NCI-H446 treated with DMSO at 0.1 percent for 48 hours (cell line): ENCODE results near the gene ERFL.

ENCODE experiments used
- DNase-seq: peaks from one replicate; lab custom pipeline; 2025; lab: John Stamatoyannopoulos, UW

Gene ERFL

DNA sequence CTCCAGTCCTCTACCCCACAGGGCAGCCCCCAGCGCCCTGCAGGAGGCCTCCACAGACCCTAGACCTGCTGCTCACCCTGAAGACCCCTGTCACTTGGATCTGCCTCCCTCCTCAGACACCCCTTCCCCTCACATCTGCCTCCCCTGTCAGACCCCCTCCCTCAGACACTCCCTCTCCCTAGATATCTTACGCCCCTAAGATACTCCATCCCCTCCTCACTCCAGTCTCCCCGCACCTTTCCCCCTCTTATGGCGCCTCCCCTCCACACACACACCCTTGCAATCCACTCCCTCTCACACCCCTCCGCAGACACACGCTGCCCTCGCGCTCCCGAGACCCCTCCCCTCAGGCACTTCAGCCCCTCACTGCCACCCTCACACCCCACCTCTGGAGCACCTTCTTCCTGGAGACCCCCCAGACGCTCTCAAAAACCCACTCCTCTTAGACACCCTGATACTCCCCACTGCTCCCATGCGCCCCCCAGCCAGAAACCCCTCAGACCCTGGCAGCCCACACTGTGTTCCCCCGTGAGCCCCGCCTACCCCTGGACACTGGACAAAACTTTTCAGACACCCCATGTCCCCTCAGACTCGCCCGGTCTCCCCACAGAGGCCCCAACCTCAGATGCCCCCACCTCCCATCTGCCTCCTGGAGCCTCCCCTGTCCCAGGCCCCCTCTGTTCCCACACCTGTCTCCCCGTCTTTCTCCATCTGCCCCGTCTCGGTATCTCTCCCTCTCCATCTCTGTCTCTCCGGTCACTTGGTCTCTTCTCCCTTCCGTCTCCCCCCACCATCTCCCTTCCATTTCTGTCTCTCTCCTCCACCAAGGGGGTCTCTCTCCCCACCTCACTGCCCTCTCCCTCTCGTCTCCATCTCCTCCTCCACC lies 14.5 kb downstream of the ERFL start:
- no peak for DNase-seq

DNA sequence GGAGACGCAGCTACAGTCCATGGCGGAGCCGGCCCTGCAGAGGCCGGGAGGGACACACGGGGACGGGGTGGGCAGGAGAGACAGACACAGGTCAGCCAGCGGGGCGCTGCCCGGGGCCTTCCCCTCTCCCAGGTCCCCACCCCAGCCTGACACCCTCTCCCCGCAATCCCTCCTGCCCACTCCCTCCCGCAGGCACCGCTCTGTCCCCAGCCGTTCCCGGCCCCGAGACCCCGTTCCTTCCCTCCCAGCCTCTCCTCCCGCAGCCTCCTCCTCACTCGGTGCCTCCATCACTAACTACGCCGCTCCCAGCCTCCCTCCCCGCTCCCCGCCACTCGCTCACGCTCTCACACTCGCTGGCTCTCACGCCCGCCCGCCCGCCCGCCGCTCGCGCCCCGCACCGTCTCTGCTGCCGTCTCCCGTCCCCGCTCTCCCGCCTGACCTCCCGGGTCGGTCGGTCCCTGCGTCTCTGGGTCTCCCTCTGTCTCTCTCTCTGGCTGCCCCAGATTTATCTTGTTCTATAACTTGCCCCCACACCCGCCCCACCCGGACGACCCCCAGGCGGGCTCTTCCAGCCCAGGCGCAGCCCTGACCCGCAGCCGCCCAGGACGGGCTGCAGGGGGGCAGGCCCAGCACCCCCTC lies 15.2 kb downstream of the ERFL start:
- no peak for DNase-seq

- no peak for DNase-seq
These were observed 16.1 kb downstream of the ERFL start for GRCh38 chr19:41911889-41912731.

- no peak for DNase-seq
These were observed 17.0 kb downstream of the ERFL start for GRCh38 chr19:41910992-41911888.

GRCh38 chr19:41910240-41910991 lies 17.8 kb downstream of the ERFL start:
- DNase-seq = no peak

- no peak for DNase-seq
These were observed 18.5 kb downstream of the ERFL start for GRCh38 chr19:41909706-41910105.

DNA sequence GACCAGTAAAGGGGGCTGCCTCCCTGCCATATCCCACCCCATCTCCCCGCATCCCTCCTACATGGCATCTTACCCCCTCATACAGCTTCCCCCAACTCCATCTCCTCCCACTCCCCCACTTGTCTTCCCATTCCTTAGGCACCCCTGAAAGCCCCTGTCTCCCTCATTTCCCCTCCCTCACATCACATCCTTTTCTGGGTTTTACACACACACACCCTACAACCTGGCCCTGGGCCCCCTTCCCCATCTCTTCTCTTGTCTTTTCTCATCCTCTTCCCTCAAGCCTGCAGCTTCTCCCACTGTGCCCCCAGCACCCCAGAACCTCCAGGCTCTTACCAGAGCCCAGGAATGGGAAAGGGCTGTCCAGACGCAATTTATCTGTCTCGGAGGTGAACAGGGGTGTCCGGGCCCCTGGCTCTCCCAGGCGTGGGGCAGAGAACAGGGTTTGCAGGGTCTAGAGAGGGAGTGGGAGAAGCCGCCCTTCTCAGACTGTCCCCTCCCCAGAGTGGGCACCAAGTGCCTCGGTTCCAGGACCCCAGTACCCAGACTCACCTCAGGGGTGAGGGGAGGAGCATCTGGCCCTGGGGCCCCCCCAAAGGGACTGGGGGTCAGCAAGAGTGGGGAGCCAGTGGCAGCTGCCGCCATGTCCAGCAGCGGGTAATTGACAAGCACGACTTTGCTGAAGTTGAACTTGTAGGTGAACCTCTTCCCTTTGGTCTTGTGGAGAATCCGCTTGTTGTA lies 19.4 kb downstream of the ERFL start:
- no peak for DNase-seq

DNA sequence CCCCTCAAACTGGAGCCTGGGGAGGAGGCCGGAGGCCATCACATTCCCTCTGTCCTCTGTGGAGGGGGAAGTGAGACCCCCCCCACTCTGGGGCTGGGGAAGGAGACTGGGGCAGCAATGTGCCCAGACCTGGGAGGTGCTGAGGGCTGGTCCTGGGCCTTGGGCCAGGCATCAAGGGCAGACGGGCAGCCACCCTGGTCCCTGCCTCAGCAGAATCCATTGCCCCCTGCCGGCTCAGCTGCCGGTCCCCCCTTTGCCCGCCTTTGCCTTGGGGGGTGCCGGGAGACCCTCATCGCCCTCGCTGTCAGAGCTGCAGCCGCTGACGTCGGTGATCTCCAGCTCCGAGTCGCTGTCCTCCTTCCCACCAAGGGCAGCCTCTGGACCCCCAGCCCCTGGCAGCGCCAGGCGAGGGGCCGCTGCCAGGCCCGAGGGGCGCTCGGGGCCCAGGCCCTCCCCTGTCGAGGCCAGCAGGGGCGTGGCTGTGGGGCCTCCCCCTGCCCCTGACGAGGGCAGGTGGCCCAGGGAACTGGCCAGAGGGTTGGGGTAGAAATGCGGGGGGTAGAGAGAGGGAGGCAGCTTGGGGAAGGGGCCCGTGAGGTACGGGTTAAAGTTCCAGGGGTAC lies 20.1 kb downstream of the ERFL start:
- no peak for DNase-seq

DNA sequence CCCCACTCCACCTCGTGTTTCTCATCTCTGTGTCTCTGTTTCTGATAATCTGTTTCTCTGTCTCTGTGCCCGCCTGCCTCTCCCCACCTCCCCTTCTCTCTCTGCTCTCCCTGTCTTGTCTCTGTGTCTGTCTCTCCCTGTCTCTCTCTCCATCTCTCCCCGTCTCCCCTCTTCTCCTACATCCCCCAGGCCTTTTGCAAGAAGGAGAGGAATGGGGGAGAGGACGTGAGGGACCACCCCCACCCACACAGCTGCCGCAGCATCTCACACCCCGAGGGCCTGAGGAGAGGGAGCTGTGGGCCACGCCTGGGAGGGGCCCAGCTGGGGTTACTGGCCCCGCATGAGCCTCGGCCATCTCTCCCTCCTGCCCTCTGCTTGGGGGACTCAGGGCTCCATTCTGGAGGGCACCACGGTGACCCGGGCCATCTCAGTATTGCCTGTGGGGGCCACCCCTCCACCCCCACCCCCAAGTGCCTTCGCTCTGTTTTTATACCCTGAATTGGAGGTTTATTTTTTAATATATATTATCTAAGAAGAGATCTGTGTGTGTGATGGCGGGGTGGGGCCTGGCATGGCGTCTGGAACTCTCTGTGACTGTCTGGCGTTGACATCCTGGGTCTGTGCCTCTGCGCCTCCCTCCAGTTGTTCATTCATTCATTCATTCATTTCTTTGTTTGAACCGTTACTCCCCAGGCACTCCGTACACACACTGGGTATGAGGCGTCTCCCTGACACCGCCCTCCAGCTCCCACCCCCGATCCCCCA lies 21.2 kb downstream of the ERFL start:
- no peak for DNase-seq

- no peak for DNase-seq
These were observed 22.0 kb downstream of the ERFL start for GRCh38 chr19:41906271-41906670.

- DNase-seq = no peak
These were observed 22.8 kb downstream of the ERFL start for GRCh38 chr19:41905273-41906002.

- no peak for DNase-seq
These were observed 24.0 kb downstream of the ERFL start for GRCh38 chr19:41904118-41904870.

DNA sequence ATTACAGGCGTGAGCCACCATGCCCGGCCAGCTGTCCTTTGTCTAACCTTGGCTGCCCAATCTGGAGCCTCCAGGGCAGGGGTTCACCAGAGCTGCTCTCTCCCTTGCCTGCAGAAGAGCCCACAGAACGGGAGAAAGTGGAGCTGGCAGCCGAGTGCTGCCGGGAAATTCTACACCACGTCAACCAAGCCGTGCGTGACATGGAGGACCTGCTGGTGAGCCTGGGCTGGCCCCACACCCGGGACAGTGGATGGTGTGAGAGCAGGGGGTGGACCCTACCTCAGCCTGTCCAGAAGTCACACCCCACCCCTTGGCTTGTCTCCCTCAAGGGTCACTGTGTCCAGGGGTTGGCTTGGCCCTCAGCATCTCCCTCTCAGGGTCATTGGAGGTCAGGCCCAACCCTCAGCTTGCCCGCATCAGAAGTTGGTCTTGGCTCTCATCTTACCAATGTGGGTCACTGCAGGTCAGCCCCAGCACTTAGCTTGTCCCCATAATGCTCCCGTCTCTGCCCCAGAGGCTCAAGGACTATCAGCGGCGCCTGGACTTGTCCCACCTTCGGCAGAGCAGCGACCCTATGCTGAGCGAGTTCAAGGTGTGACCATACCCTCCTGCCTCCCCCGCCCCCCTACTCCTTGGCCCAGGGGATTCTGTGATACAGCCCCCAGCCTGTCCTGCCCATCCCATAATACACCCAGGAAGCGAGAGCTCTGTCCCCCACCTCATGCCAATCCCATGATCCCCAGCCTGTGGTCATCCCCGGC lies 24.9 kb downstream of the ERFL start:
- no peak for DNase-seq

- no peak for DNase-seq
These were observed 25.7 kb downstream of the ERFL start for GRCh38 chr19:41902594-41902993.

DNA sequence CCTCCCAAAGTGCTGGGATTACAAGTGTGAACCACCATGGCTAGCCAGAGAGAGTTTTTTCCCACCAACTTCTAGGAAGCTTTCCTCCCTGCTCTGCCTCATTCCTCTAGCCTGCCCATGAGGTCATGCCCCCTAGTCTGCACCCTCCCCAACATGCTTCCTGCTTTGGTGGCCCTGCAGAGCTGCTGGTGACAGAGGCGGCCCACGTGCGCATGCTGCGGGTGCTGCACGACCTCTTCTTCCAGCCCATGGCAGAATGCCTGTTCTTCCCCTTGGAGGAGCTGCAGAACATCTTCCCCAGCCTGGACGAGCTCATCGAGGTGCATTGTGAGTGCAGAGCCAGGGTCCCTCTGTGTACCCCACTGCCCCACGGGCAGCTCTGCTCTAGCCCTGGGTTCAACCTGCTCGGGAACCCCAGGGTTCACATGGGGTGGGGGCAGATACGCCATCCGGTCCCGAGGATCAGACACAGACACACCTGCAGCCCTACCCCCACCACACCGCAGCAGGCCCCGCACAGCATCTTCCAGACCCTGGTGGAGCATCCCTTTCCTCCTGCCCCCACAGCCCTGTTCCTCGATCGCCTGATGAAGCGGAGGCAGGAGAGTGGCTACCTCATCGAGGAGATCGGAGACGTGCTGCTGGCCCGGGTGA lies 26.4 kb downstream of the ERFL start:
- DNase-seq = no peak

GRCh38 chr19:41898235-41898634 lies 30.0 kb downstream of the ERFL start:
- no peak for DNase-seq
